K562 (cell line): ENCODE measurements around the gene NEU3. TPM values are rescaled to one million over a fixed set of nuclear protein-coding genes. Genes with fewer than 3 reads are reported as not detected.

Experiments used
- ATAC-seq: fragments of 200-7000 bp; cut with Tn5 transposase; 3 replicates; pipeline ENCODE4 v1.9.1; 2020; ENCODE audit warnings: moderate library complexity
- BruUV-seq: library from RNA; stranded (reverse); fragments of 400-500 nt; replicated peaks from 2 replicates; lab custom pipeline; 2021; lab: Mats Ljungman, UMichigan
- CTCF ChIA-PET: fragments of 300-600 bp; formaldehyde crosslinking; extraction: SDS; loops from one replicate; lab custom pipeline; 2021; ENCODE audit warnings: low intra/inter-chr PET ratio; lab: Yijun Ruan, JAX
- POLR2A ChIA-PET: fragments of 300-600, 350-650 bp; sonication (Branson Sonifier 250); formaldehyde crosslinking; extraction: SDS; loops from one replicate; lab custom pipeline; 2021; ENCODE audit warnings: antibody characterized with exemption, inconsistent platforms; lab: Yijun Ruan, JAX
- DNase-seq, 4 experiments: peaks; one replicate each; pipeline versions ENCODE4 v3.0.0 to v3.0.0-alpha.2; 2011 to 2018; ENCODE audit warnings: low spot score in 3 of 4, mixed read lengths in 3 of 4; ENCODE audit errors: extremely low read depth in 1 of 4
- FAIRE-seq: peaks from 2 replicates; lab custom pipeline; 2011; peaks lifted over from hg19 to GRCh38; lab: Jason Lieb, UNC
- H2AFZ ChIP-seq: 2 replicates; pipeline ENCODE4 v1.6.0; 2011; ENCODE audit warnings: low read depth, low read length, control low read depth, inconsistent platforms
- H3K27ac ChIP-seq: fragments of 200-600 bp; 3 replicates; pipeline ENCODE4 v1.8.0; 2011; ENCODE audit warnings: low read depth, mild to moderate bottlenecking, control low read depth, inconsistent platforms, low read length, moderate library complexity, mixed read lengths; ENCODE audit errors: extremely low read depth
- H3K27me3 ChIP-seq, 2 experiments: fragments of 300-600 bp in 1 of 2; 2 replicates in 1 of 2; 3 replicates in 1 of 2; pipeline versions ENCODE4 v1.6.0 to v1.8.0; 2011; ENCODE audit warnings: inconsistent platforms in 2 of 2, low read length in 2 of 2, mild to moderate bottlenecking in 1 of 2, mixed read lengths in 1 of 2, moderate library complexity in 1 of 2; ENCODE audit not compliant: control insufficient read depth in 2 of 2, insufficient read depth in 2 of 2
- H3K36me3 ChIP-seq: fragments of 300-600 bp; 3 replicates; pipeline ENCODE4 v1.8.0; 2011; ENCODE audit warnings: mild to moderate bottlenecking, low read length, inconsistent platforms; ENCODE audit not compliant: control insufficient read depth, insufficient read depth
- H3K4me1 ChIP-seq, 2 experiments: fragments of 200-600 bp in 1 of 2; replicated peaks in 1 of 2; 2 replicates in 1 of 2; 3 replicates in 1 of 2; pipeline versions ENCODE4 v1.5.1 to v1.8.0; 2011; ENCODE audit warnings: inconsistent platforms in 2 of 2, low read length in 2 of 2, mild to moderate bottlenecking in 1 of 2, mixed read lengths in 1 of 2, moderate library complexity in 1 of 2; ENCODE audit not compliant: control insufficient read depth in 2 of 2, insufficient read depth in 2 of 2
- H3K4me2 ChIP-seq: 2 replicates; pipeline ENCODE4 v1.6.1; 2011; ENCODE audit warnings: low read length, control low read depth, inconsistent platforms, mixed read lengths; ENCODE audit not compliant: insufficient read depth
- H3K4me3 ChIP-seq: fragments of 200-600 bp; sonication (generic), shearing (Covaris generic); 2 replicates; pipeline ENCODE4 v1.5.1; 2016; ENCODE audit warnings: control low read depth, inconsistent platforms
- H3K79me2 ChIP-seq: fragments of 200-600 bp; 3 replicates; pipeline ENCODE4 v1.8.0; 2011; ENCODE audit warnings: low read length, inconsistent platforms; ENCODE audit not compliant: control insufficient read depth, insufficient read depth
- H3K9ac ChIP-seq, 2 experiments: 2 replicates each; pipeline versions ENCODE4 v1.6.0 to v1.6.1; 2011; ENCODE audit warnings: low read depth in 2 of 2, low read length in 2 of 2, control low read depth in 1 of 2, inconsistent platforms in 1 of 2, mild to moderate bottlenecking in 1 of 2, mixed read lengths in 1 of 2; ENCODE audit not compliant: insufficient read depth in 1 of 2
- H3K9me1 ChIP-seq: one replicate; pipeline ENCODE4 v1.6.0; 2011; ENCODE audit warnings: inconsistent platforms, mild to moderate bottlenecking, low read length, moderate library complexity; ENCODE audit not compliant: control insufficient read depth, insufficient read depth
- H3K9me3 ChIP-seq: replicated peaks from 2 replicates; pipeline ENCODE4 v1.5.1; 2011; ENCODE audit warnings: low read depth, low read length, inconsistent platforms; ENCODE audit not compliant: control insufficient read depth, insufficient read depth
- H4K20me1 ChIP-seq: replicated peaks from 2 replicates; pipeline ENCODE4 v1.6.1; 2011; ENCODE audit warnings: low read length, inconsistent platforms, mixed read lengths; ENCODE audit not compliant: control insufficient read depth, insufficient read depth
- FIP1L1 ChIP-seq: fragments of 200-400 bp; formaldehyde crosslinking; IDR thresholded peaks from 2 replicates; pipeline ENCODE4 v1.6.1; 2018; ENCODE audit warnings: mild to moderate bottlenecking, low read depth, low read length; ENCODE audit not compliant: poor library complexity, severe bottlenecking
- FOXJ3 ChIP-seq: sonication (generic); formaldehyde crosslinking; IDR thresholded peaks from 2 replicates; pipeline ENCODE4 v1.4.0; 2020; ENCODE audit warnings: mild to moderate bottlenecking, missing genetic modification reagents
- KLF6 ChIP-seq: fragments of 250-450 bp; sonication (Bioruptor Pico); IDR thresholded peaks from 2 replicates; pipeline ENCODE4 v1.4.0; 2020; ENCODE audit warnings: mild to moderate bottlenecking, moderate library complexity, borderline replicate concordance
- RCOR1 ChIP-seq, 2 experiments: IDR thresholded peaks; 2 replicates each; pipeline ENCODE4 v1.6.1; 2012; ENCODE audit warnings: low read depth in 2 of 2, low read length in 2 of 2, borderline replicate concordance in 1 of 2, improper control_type of control experiment in 1 of 2
- ZNF561 ChIP-seq: fragments of 450-650 bp; formaldehyde crosslinking; conservative IDR thresholded peaks from 2 replicates; pipeline ENCODE4 v1.4.0; 2020; ENCODE audit warnings: mild to moderate bottlenecking, moderate library complexity
- WGBS: fragments of 100-300 bp; shearing (Covaris generic); methylation state at CpG from one replicate; pipeline ENCODE4 v1.1.6; 2016; ENCODE audit warnings: low coverage, mixed read lengths; ENCODE audit not compliant: insufficient coverage; ENCODE audit errors: missing lambda C conversion rate; 5-methylcytosine and 5-hydroxymethylcytosine counted together
- in situ Hi-C: fragments of 300-500 bp; cut with MboI; formaldehyde crosslinking; loops from 4 replicates; pipeline ENCODE4 v1.15.0; 2018; ENCODE audit warnings: inconsistent platforms, mixed read lengths
- intact Hi-C: fragments of 100-400 bp; cut with micrococcal nuclease; formaldehyde crosslinking; loops from 2 replicates; pipeline ENCODE4 v1.14.2; 2022
- polyA plus RNA-seq, 8 experiments: library from polyadenylated mRNA; depleted of rRNA in 4 of 8; stranded (reverse) in 5 of 8; unstranded in 3 of 8; fragments of >200 nt; fragmentation: Nextera tagmentation in 2 of 8; fragmentation: Illumina TruSeq in 1 of 8; extraction: Ambion mirVana in 2 of 8; extraction: Trizol in 1 of 8; gene quantifications; 2 replicates each; pipeline versions ENCODE4 v1.2.1 to v1.2.3, GENCODE V29; 2011 to 2014; ENCODE audit warnings: inconsistent platforms in 1 of 8, missing spikeins in 1 of 8
- total RNA-seq, 7 experiments: library from RNA; depleted of rRNA in 6 of 7; stranded (reverse); fragments of >200 nt in 6 of 7; fragmentation: Illumina TruSeq in 2 of 7; extraction: Trizol in 2 of 7; gene quantifications; 2 replicates each; pipeline versions ENCODE4 v1.2.1 to v1.2.3, GENCODE V29; 2011 to 2021; ENCODE audit warnings: low replicate concordance in 1 of 7
- TF ChIP-seq, protein P1 (sequence below): fragments of 450-650 bp; formaldehyde crosslinking; IDR thresholded peaks from 2 replicates; pipeline ENCODE4 v1.4.0; 2022; ENCODE audit warnings: mild to moderate bottlenecking, moderate library complexity
- TF ChIP-seq, protein P2 (sequence below), 2 experiments: fragments of 450-650 bp; IDR thresholded peaks; 2 replicates each; pipeline ENCODE4 v1.6.1; 2016; ENCODE audit warnings: mild to moderate bottlenecking in 2 of 2, borderline replicate concordance in 1 of 2, low read depth in 1 of 2, moderate library complexity in 1 of 2

NEU3 gene
- total and polyA plus RNA-seq, 9 of the 15 experiments (the other 6 are each of a cell fraction or from before 2014, with no cell fraction given), result 6.2 to 41.3 (median 31.1) TPM

DNA sequence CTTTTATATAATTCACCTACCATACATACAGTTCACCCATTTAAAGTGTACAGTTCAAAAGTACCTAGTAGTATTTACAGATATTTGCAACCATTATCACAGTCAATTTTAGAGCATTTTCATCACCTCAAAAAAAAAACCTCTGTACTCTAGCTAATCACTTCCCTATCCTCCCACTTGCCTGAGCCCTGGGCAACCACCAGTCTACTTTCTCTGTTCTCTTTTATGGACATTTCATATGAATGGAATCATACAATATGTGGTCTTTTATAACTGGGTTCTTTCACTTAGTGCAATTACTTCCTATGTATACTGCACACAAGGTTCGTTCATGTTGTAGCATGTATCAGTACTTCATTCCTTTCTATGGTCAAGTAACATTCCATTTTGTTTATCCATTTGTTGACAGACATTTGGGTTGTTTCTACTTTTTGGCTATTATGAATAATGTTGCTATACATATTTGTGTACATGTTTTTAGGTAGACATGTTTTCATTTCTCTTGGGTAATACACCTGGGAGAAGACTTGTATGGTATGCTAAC is 17.8 kb upstream of the NEU3 start:
- H3K9me1 ChIP-seq, result no peaks in the 10 kb centered on the region
- 79% methylated on average over 1 of the region's 1 CpG for WGBS

More for the DNA sequence above, 17.8 kb upstream of the NEU3 start:
- CTCF ChIA-PET, result no interaction called here
- intact Hi-C loops, result no loop called here
- BruUV-seq, result no TSS peak
- POLR2A ChIA-PET, result interaction anchor here (1.7 to 2.4 kb wide), 4 partner anchors 11 to 20 kb away, joined by 4 to 10 read pairs (median 6); no protein-coding TSS in a partner anchor
- H4K20me1 ChIP-seq, result no peaks in the 10 kb centered on the region
- no peak overlapping the region for H3K27ac ChIP-seq
- no peaks in the 10 kb centered on the region for H3K9me3 ChIP-seq
- FAIRE-seq (no peak), DNase-seq (no peak), ATAC-seq (no peak)
- no peak overlapping the region for H2AFZ ChIP-seq
- TF ChIP-seq, protein P1, sequence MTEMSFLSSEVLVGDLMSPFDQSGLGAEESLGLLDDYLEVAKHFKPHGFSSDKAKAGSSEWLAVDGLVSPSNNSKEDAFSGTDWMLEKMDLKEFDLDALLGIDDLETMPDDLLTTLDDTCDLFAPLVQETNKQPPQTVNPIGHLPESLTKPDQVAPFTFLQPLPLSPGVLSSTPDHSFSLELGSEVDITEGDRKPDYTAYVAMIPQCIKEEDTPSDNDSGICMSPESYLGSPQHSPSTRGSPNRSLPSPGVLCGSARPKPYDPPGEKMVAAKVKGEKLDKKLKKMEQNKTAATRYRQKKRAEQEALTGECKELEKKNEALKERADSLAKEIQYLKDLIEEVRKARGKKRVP (CRISPR knock-in tag), result no peak
- no peak for TF ChIP-seq RCOR1 (IDR thresholded peaks at IDR 0.05; ENCODE audit: borderline replicate concordance in 1 of 2, low read depth in 2 of 2, low read length in 2 of 2)
- no peak for TF ChIP-seq ZNF561
- TF ChIP-seq, protein P2, sequence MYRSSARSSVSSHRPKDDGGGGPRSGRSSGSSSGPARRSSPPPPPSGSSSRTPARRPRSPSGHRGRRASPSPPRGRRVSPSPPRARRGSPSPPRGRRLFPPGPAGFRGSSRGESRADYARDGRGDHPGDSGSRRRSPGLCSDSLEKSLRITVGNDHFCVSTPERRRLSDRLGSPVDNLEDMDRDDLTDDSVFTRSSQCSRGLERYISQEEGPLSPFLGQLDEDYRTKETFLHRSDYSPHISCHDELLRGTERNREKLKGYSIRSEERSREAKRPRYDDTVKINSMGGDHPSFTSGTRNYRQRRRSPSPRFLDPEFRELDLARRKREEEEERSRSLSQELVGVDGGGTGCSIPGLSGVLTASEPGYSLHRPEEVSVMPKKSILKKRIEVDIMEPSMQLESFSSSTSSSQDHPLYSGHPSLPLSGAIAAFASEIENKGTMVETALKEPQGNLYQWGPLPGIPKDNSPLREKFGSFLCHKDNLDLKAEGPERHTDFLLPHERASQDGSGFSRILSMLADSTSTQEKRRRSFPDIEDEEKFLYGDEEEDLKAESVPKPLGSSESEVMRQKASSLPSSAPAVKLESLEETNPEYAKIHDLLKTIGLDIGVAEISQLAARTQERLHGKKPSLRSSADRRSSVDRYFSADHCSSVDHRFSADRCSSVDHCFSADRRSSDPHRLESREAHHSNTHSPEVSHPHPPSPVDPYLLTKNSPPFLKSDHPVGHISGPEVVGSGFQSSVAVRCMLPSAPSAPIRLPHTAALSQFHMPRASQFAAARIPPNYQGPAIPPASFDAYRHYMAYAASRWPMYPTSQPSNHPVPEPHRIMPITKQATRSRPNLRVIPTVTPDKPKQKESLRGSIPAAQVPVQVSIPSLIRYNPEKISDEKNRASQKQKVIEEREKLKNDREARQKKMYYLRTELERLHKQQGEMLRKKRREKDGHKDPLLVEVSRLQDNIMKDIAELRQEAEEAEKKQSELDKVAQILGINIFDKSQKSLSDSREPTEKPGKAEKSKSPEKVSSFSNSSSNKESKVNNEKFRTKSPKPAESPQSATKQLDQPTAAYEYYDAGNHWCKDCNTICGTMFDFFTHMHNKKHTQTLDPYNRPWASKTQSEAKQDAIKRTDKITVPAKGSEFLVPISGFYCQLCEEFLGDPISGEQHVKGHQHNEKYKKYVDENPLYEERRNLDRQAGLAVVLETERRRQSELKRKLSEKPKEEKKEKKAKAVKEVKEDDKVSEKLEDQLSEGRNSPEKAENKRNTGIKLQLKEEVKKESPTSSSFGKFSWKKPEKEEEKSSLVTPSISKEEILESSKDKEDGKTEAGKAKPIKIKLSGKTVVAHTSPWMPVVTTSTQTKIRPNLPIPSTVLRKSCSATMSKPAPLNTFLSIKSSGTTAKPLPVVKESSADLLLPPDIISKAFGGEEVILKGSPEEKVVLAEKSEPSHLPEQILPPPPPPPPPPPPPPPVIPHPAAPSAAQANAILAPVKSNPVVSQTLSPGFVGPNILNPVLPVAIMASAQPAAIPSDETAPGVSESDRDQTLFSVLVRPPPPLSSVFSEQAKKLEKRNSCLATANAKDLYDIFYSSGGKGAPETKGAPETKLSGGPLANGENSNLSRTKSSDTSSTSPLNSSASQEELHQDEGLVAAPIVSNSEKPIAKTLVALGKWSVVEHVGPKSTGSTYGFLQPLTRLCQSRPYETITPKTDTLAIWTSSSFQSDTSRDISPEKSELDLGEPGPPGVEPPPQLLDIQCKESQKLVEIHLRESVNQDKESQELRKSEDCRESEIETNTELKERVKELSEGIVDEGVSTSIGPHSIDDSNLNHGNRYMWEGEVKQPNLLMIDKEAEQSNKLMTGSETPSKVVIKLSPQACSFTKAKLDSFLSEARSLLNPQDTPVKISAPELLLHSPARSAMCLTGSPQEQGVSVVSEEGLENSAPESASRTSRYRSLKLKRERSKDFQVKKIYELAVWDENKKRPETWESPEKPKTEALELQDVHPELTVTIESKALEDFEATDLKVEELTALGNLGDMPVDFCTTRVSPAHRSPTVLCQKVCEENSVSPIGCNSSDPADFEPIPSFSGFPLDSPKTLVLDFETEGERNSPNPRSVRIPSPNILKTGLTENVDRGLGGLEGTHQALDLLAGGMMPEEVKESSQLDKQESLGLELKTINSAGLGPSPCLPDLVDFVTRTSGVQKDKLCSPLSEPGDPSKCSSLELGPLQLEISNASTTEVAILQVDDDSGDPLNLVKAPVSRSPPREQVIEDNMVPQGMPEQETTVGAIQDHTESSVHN (IDR thresholded peaks at IDR 0.05; ENCODE audit: borderline replicate concordance in 1 of 2, low read depth in 1 of 2), result no peak
- no peak for TF ChIP-seq FOXJ3 (CRISPR knock-in tag)
- no peak for TF ChIP-seq KLF6
- TF ChIP-seq FIP1L1, result no peak
- H3K4me3 ChIP-seq, result no peak overlapping the region
- in situ Hi-C loops, result no loop called here
- H3K9ac ChIP-seq, result no peak overlapping the region
- H3K4me1 ChIP-seq, result no peaks in the 10 kb centered on the region
- no peaks in the 10 kb centered on the region for H3K27me3 ChIP-seq
- no peak overlapping the region for H3K4me2 ChIP-seq
- H3K79me2 ChIP-seq, result peaks cover 31% of the 10 kb centered on the region
- peaks cover 91% of the 10 kb centered on the region for H3K36me3 ChIP-seq
